HCT116 (cell line): Measurements from ENCODE around the gene TNRC18. TPM values are rescaled to one million over a fixed set of nuclear protein-coding genes. Genes with fewer than 3 reads are reported as not detected.

Experiments used
- ATAC-seq: fragments of 200-7000 bp; cut with Tn5 transposase; 2 replicates; pipeline ENCODE4 v1.9.1; 2020; ENCODE audit warnings: mild to moderate bottlenecking, moderate library complexity
- BruUV-seq: library from RNA; stranded (reverse); fragments of 400-500 nt; replicated peaks from 2 replicates; lab custom pipeline; 2021; lab: Mats Ljungman, UMichigan
- CTCF ChIA-PET: fragments of 300-600 bp; sonication (Branson Sonifier 250); formaldehyde crosslinking; loops from one replicate; lab custom pipeline; 2021; ENCODE audit warnings: antibody characterized with exemption; lab: Charles Lee
- POLR2A ChIA-PET: fragments of 300-600, 350-600 bp; sonication (Branson Sonifier 250); formaldehyde crosslinking; loops from one replicate; lab custom pipeline; 2021; ENCODE audit warnings: antibody characterized with exemption; lab: Charles Lee
- RAD21 ChIA-PET, 2 experiments: fragments of 300-600 bp; sonication (Branson Sonifier 250); formaldehyde crosslinking; loops; one replicate each; lab custom pipeline; 2023; ENCODE audit warnings: low total read pairs in 2 of 2; ENCODE audit not compliant: uncharacterized antibody in 2 of 2, unreplicated experiment in 2 of 2, low non-redundant PET in 1 of 2; lab: Charles Lee
- DNase-seq: peaks from one replicate; pipeline ENCODE4 v3.0.0-alpha.2; 2010; ENCODE audit warnings: low read depth, low spot score
- H2AFZ ChIP-seq: fragments of 200-600 bp; shearing (Covaris generic), sonication (generic); 2 replicates; pipeline ENCODE4 v1.6.1; 2017; ENCODE audit warnings: low read depth, mixed run types, mixed read lengths, antibody characterized with exemption, low read length; ENCODE audit not compliant: poor library complexity, severe bottlenecking
- H3K27ac ChIP-seq: 2 replicates; pipeline ENCODE4 v1.5.1; 2012; ENCODE audit warnings: low read depth, low read length
- H3K27me3 ChIP-seq: fragments of 200-600 bp; sonication (generic); 2 replicates; pipeline ENCODE4 v1.6.1; 2016; ENCODE audit warnings: mixed run types, low read length, mixed read lengths; ENCODE audit not compliant: insufficient read depth
- H3K36me3 ChIP-seq, 2 experiments: fragments of 200-500 bp in 1 of 2; fragments of 200-600 bp in 1 of 2; sonication (Bioruptor generic) in 1 of 2; sonication (generic) in 1 of 2; 2 replicates each; pipeline versions ENCODE4 v1.5.1 to v1.6.1; 2014 to 2016; ENCODE audit warnings: low read length in 2 of 2, inconsistent platforms in 1 of 2, mixed read lengths in 1 of 2, mixed run types in 1 of 2; ENCODE audit not compliant: insufficient read depth in 2 of 2, control insufficient read depth in 1 of 2
- H3K4me1 ChIP-seq, 2 experiments: fragments of 200-600 bp in 1 of 2; sonication (generic) in 1 of 2; 2 replicates each; pipeline versions ENCODE4 v1.5.1 to v1.6.1; 2012 to 2017; ENCODE audit warnings: low read length in 2 of 2, inconsistent platforms in 1 of 2, mild to moderate bottlenecking in 1 of 2, mixed read lengths in 1 of 2, mixed run types in 1 of 2, moderate library complexity in 1 of 2; ENCODE audit not compliant: insufficient read depth in 2 of 2, control insufficient read depth in 1 of 2
- H3K4me2 ChIP-seq: fragments of 200-600 bp; sonication (generic); 2 replicates; pipeline ENCODE4 v1.6.1; 2017; ENCODE audit warnings: mixed run types, low read length, mixed read lengths
- H3K4me3 ChIP-seq, 2 experiments: fragments of 200-600 bp in 1 of 2; sonication (generic) in 1 of 2; replicated peaks in 1 of 2; 2 replicates each; pipeline ENCODE4 v1.5.1; 2011 to 2016; ENCODE audit warnings: low read length in 2 of 2, control low read depth in 1 of 2, low read depth in 1 of 2, mild to moderate bottlenecking in 1 of 2, mixed read lengths in 1 of 2, mixed run types in 1 of 2
- H3K79me2 ChIP-seq: fragments of 200-600 bp; sonication (generic); 2 replicates; pipeline ENCODE4 v1.6.1; 2017; ENCODE audit warnings: mild to moderate bottlenecking, mixed run types, low read length, moderate library complexity, mixed read lengths; ENCODE audit not compliant: insufficient read depth
- H3K9ac ChIP-seq: fragments of 200-600 bp; sonication (generic); 2 replicates; pipeline ENCODE4 v1.6.1; 2016; ENCODE audit warnings: low read length, mixed read lengths
- H3K9me2 ChIP-seq: fragments of 200-600 bp; sonication (generic), shearing (Covaris generic); 2 replicates; pipeline ENCODE4 v1.6.1; 2017; ENCODE audit warnings: mixed run types, mild to moderate bottlenecking, moderate library complexity; ENCODE audit not compliant: insufficient read depth
- H3K9me3 ChIP-seq, 2 experiments: fragments of 200-500 bp in 1 of 2; fragments of 200-600 bp in 1 of 2; sonication (Bioruptor generic) in 1 of 2; sonication (generic) in 1 of 2; 2 replicates each; pipeline ENCODE4 v1.6.1; 2014 to 2017; ENCODE audit warnings: low read length in 2 of 2, mixed read lengths in 2 of 2, inconsistent platforms in 1 of 2, low read depth in 1 of 2, mild to moderate bottlenecking in 1 of 2, mixed run types in 1 of 2, moderate library complexity in 1 of 2; ENCODE audit not compliant: control insufficient read depth in 1 of 2, insufficient read depth in 1 of 2
- H4K20me1 ChIP-seq: fragments of 200-600 bp; sonication (generic), shearing (Covaris generic); 2 replicates; pipeline ENCODE4 v1.6.1; 2017; ENCODE audit warnings: mixed run types, mild to moderate bottlenecking, moderate library complexity; ENCODE audit not compliant: insufficient read depth
- CEBPB ChIP-seq: IDR thresholded peaks from 2 replicates; pipeline ENCODE4 v1.6.1; 2012; ENCODE audit warnings: low read depth
- POLR2A ChIP-seq: IDR thresholded peaks from 2 replicates; pipeline ENCODE4 v1.7.0; 2011; ENCODE audit warnings: borderline replicate concordance; ENCODE audit not compliant: insufficient read depth, insufficient read length; ENCODE audit errors: extremely low read depth
- POLR2AphosphoS5 ChIP-seq: IDR thresholded peaks from 2 replicates; pipeline ENCODE4 v1.6.1; 2011; ENCODE audit warnings: mild to moderate bottlenecking, low read depth, low read length, moderate library complexity
- SP1 ChIP-seq: IDR thresholded peaks from 2 replicates; pipeline ENCODE4 v1.6.1; 2012; ENCODE audit warnings: low read depth
- SRF ChIP-seq: IDR thresholded peaks from 2 replicates; pipeline ENCODE4 v1.6.1; 2012; ENCODE audit warnings: low read depth
- intact Hi-C: fragments of 100-400 bp; cut with micrococcal nuclease; formaldehyde crosslinking; loops from 2 replicates; pipeline ENCODE4 v1.10.0; 2022
- total RNA-seq: library from RNA; stranded (reverse); gene quantifications from one replicate; pipeline ENCODE4 v1.2.1, GENCODE V29; 2021; ENCODE audit not compliant: unreplicated experiment
- TF ChIP-seq, protein P1 (sequence below): IDR thresholded peaks from 2 replicates; pipeline ENCODE4 v1.6.1; 2012
- TF ChIP-seq, protein P2 (sequence below): IDR thresholded peaks from 2 replicates; pipeline ENCODE4 v1.6.1; 2012; ENCODE audit warnings: low read depth
- TF ChIP-seq, protein P3 (sequence below): IDR thresholded peaks from 2 replicates; pipeline ENCODE4 v1.6.1; 2012

The TNRC18 gene
- total RNA-seq, 1 experiment from 2014 or later = 101 TPM

DNA sequence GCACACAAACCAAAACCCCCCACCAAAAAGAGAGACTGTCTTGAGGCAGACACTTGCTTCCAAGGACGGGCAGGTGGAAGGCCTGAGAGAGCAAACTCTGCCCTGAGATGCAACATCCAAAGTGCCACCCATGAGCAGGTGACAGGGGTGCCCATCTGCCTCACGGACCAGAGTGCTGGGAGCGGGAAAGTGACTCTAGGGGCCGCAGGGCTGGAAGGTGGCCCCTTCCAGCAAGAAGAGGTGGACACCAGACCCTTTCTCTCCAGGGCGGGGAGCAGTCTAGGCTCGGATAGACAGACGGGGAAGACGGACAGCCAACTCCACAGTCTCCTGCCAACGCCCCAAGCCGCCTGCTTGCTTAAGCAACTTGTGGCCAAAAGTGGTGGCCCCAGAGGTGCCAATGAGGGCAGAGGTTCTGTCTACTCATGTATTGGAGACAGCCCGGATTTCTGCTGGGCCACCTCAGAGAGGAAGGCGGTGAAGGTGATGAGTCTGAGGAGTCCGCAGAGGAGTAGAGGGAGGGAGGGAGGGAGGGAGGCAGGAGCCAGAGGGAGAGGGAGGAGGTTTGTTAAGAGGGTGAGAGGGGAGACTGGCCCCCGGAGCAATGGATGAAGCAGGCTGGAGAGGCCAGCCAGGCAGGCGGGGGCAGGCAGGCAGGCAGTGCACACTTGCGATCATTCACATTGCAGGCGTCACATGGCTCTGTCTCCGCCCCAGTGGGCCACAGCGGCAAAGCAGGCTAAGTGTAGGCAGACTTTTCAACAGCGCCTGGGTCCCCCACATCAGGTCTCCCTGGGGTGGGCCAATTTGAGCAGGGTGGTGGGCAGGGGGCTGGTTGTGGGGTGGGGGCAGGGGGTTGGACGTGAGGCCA, 75.3 kb downstream of the TNRC18 start:
- TF ChIP-seq SP1 (no peak), SRF (no peak), CEBPB (no peak), POLR2A (no peak), POLR2AphosphoS5 (no peak)
- TF ChIP-seq, protein P1, sequence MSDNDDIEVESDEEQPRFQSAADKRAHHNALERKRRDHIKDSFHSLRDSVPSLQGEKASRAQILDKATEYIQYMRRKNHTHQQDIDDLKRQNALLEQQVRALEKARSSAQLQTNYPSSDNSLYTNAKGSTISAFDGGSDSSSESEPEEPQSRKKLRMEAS = no peak
- TF ChIP-seq, protein P2, sequence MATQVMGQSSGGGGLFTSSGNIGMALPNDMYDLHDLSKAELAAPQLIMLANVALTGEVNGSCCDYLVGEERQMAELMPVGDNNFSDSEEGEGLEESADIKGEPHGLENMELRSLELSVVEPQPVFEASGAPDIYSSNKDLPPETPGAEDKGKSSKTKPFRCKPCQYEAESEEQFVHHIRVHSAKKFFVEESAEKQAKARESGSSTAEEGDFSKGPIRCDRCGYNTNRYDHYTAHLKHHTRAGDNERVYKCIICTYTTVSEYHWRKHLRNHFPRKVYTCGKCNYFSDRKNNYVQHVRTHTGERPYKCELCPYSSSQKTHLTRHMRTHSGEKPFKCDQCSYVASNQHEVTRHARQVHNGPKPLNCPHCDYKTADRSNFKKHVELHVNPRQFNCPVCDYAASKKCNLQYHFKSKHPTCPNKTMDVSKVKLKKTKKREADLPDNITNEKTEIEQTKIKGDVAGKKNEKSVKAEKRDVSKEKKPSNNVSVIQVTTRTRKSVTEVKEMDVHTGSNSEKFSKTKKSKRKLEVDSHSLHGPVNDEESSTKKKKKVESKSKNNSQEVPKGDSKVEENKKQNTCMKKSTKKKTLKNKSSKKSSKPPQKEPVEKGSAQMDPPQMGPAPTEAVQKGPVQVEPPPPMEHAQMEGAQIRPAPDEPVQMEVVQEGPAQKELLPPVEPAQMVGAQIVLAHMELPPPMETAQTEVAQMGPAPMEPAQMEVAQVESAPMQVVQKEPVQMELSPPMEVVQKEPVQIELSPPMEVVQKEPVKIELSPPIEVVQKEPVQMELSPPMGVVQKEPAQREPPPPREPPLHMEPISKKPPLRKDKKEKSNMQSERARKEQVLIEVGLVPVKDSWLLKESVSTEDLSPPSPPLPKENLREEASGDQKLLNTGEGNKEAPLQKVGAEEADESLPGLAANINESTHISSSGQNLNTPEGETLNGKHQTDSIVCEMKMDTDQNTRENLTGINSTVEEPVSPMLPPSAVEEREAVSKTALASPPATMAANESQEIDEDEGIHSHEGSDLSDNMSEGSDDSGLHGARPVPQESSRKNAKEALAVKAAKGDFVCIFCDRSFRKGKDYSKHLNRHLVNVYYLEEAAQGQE = no peak
- TF ChIP-seq, protein P3, sequence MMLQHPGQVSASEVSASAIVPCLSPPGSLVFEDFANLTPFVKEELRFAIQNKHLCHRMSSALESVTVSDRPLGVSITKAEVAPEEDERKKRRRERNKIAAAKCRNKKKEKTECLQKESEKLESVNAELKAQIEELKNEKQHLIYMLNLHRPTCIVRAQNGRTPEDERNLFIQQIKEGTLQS = no peak
- Histone ChIP-seq H3K9me2 (no peaks in the 10 kb centered on the region), H3K4me2 (no peak overlapping the region), H3K4me3 (no peak overlapping the region), H3K9me3 (no peaks in the 10 kb centered on the region), H3K27me3 (no peaks in the 10 kb centered on the region), H3K36me3 (peaks cover 10 to 26% of the 10 kb centered on the region in 2 experiments; a peak in 3 of 4 replicates), H2AFZ (no peak overlapping the region), H4K20me1 (no peaks in the 10 kb centered on the region), H3K9ac (no peak overlapping the region), H3K4me1 (no peaks in the 10 kb centered on the region), H3K79me2 (peaks cover 13% of the 10 kb centered on the region; the same call in 1 of the 2 replicates), H3K27ac (no peak overlapping the region)
- ChIA-PET CTCF (no interaction called here), POLR2A (no interaction called here), RAD21 (no interaction called here)
- intact Hi-C loops = no loop called here
- no TSS peak for BruUV-seq
- peak; percentile 43 for ATAC-seq
- DNase-seq = no peak
